ENCODE measurements around the gene RAI1. TPM values are rescaled to one million over a fixed set of nuclear protein-coding genes. Genes with fewer than 3 reads are reported as not detected.

Gene RAI1
- total RNA-seq, 1 donor from 2014 or later, result 39.1 TPM

DNA sequence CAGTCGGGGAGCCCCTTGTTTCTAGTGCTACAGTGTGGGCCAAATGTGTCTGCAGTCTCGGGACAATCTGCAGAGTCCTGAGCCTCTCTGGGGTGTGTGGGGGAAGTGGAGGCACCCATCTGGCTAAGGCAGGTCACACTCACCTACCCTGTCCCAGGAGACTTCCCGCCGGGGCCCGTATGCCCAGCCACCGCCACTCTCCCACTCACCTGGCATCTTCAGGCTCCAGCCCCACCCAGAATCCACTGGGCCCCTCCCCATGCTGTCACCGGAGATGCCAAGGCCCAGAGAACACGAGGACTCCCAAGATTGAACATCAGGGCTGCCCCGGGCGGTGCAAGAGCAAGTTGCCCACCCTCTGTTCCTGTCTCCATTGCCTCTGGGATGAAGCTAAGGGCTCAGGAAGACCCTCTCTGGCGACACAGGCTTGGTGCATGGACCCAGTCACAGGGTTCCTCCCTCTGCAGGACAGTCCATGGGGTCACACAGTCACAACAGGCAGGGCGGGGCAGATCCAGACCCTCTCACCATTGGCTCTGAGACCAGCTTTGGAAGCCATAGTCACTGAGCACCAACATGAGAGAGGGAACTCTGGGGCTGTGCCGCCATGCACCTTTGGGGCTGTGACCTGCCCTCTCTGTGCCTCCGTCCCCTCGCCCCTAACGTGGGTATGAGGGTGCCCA lies 117.5 kb downstream of the RAI1 start:
- Mint-ChIP-seq H3K4me1 (ENCODE audit: low read depth, unreplicated experiment) (peaks cover 5% of the 10 kb centered on the region), H3K4me3 (ENCODE audit: unreplicated experiment) (no peak overlapping the region), H3K27me3 (ENCODE audit: low read depth, unreplicated experiment) (no peaks in the 10 kb centered on the region), H3K36me3 (ENCODE audit: low read depth, unreplicated experiment) (peaks cover 10% of the 10 kb centered on the region), H3K27ac (ENCODE audit: unreplicated experiment) (no peak overlapping the region), H3K9me3 (ENCODE audit: unreplicated experiment) (no peaks in the 10 kb centered on the region)
- no peak for FAIRE-seq
- no peaks in the 10 kb centered on the region for H3K36me3 ChIP-seq (ENCODE audit: insufficient read depth, low read length)
- DNase-seq (ENCODE audit: low read depth), result no peak
- H4K20me1 ChIP-seq (ENCODE audit: insufficient read depth, low read length), result peaks cover 77% of the 10 kb centered on the region
- H3K4me2 ChIP-seq (ENCODE audit: low read length), result no peak overlapping the region
- H3K9me3 ChIP-seq (ENCODE audit: insufficient read depth, low read depth, low read length), result no peaks in the 10 kb centered on the region
- no peaks in the 10 kb centered on the region for H3K27me3 ChIP-seq (ENCODE audit: insufficient read depth, low read length)
- H3K9ac ChIP-seq (ENCODE audit: low read length), result no peak overlapping the region
- H3K79me2 ChIP-seq (ENCODE audit: insufficient read depth, low read length), result no peaks in the 10 kb centered on the region
- H3K4me1 ChIP-seq (ENCODE audit: insufficient read depth, low read length), result no peaks in the 10 kb centered on the region
- H3K27ac ChIP-seq (ENCODE audit: low read depth, low read length), result no peak overlapping the region
- TF ChIP-seq EZH2 (IDR thresholded peaks at IDR 0.05; ENCODE audit: insufficient read depth, low read length), result no peak
- TF ChIP-seq, protein P1, sequence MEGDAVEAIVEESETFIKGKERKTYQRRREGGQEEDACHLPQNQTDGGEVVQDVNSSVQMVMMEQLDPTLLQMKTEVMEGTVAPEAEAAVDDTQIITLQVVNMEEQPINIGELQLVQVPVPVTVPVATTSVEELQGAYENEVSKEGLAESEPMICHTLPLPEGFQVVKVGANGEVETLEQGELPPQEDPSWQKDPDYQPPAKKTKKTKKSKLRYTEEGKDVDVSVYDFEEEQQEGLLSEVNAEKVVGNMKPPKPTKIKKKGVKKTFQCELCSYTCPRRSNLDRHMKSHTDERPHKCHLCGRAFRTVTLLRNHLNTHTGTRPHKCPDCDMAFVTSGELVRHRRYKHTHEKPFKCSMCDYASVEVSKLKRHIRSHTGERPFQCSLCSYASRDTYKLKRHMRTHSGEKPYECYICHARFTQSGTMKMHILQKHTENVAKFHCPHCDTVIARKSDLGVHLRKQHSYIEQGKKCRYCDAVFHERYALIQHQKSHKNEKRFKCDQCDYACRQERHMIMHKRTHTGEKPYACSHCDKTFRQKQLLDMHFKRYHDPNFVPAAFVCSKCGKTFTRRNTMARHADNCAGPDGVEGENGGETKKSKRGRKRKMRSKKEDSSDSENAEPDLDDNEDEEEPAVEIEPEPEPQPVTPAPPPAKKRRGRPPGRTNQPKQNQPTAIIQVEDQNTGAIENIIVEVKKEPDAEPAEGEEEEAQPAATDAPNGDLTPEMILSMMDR (IDR thresholded peaks at IDR 0.05; ENCODE audit: insufficient read depth, low read depth, low read length), result no peak
- no peak overlapping the region for H3K4me3 ChIP-seq (ENCODE audit: insufficient read depth, low read depth, low read length)
- H2AFZ ChIP-seq (ENCODE audit: low read depth, low read length), result no peak overlapping the region

DNA sequence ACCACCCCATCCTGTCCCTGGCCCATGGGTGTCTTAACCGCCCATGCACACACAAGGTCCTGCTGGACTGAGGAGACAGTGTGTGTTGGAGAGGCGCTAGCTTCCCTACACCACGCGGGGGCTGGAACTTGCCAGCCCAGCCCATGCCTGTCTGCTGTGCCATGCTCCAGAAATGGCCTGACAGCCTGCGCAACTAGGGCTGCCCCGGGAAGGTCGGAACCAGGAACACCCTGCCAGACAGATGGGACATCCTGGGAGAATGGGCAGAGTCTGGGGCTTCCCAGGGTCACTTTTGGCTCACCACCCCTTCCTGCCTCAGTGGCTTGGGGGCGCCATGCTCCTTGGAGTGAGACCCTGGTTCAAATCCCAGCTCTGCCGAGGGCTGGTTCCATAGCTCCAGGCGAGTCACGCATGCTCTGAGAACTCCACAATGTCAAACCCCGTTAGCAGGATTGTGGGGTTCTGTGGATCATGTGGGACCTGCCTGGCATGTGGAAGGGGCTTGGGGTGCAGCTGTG lies 119.3 kb downstream of the RAI1 start:
- no peak overlapping the region for H2AFZ ChIP-seq (ENCODE audit: low read depth, low read length)
- Mint-ChIP-seq H3K36me3 (ENCODE audit: low read depth, unreplicated experiment) (peaks cover 14% of the 10 kb centered on the region), H3K4me1 (ENCODE audit: low read depth, unreplicated experiment) (no peaks in the 10 kb centered on the region), H3K27ac (ENCODE audit: unreplicated experiment) (no peak overlapping the region), H3K9me3 (ENCODE audit: unreplicated experiment) (no peaks in the 10 kb centered on the region), H3K4me3 (ENCODE audit: unreplicated experiment) (no peak overlapping the region), H3K27me3 (ENCODE audit: low read depth, unreplicated experiment) (no peaks in the 10 kb centered on the region)
- no peak for FAIRE-seq
- H3K79me2 ChIP-seq (ENCODE audit: insufficient read depth, low read length), result no peaks in the 10 kb centered on the region
- H3K9me3 ChIP-seq (ENCODE audit: insufficient read depth, low read depth, low read length), result no peaks in the 10 kb centered on the region
- H3K36me3 ChIP-seq (ENCODE audit: insufficient read depth, low read length), result peaks cover 2% of the 10 kb centered on the region
- H4K20me1 ChIP-seq (ENCODE audit: insufficient read depth, low read length), result peaks cover 71% of the 10 kb centered on the region
- DNase-seq (ENCODE audit: low read depth), result no peak
- TF ChIP-seq, protein P1 (IDR thresholded peaks at IDR 0.05; ENCODE audit: insufficient read depth, low read depth, low read length), result no peak
- no peak for TF ChIP-seq EZH2 (IDR thresholded peaks at IDR 0.05; ENCODE audit: insufficient read depth, low read length)
- no peaks in the 10 kb centered on the region for H3K27me3 ChIP-seq (ENCODE audit: insufficient read depth, low read length)
- no peak overlapping the region for H3K9ac ChIP-seq (ENCODE audit: low read length)
- no peaks in the 10 kb centered on the region for H3K4me1 ChIP-seq (ENCODE audit: insufficient read depth, low read length)
- H3K4me2 ChIP-seq (ENCODE audit: low read length), result no peak overlapping the region
- H3K27ac ChIP-seq (ENCODE audit: low read depth, low read length), result no peak overlapping the region
- no peak overlapping the region for H3K4me3 ChIP-seq (ENCODE audit: insufficient read depth, low read depth, low read length)
